ENCODE measurements around the gene TMEM165. TPM values are rescaled to one million over a fixed set of nuclear protein-coding genes. Genes with fewer than 3 reads are reported as not detected.
A peak's percentile ranks its signal among the peaks of the same experiment; 100 is the strongest.
"Not testable (repeated sequence)": the region's sequence is repeated elsewhere in the genome, so short reads cannot be mapped to it uniquely, and the experiment has no call there.

TMEM165 gene
- total RNA-seq, 5 donors from 2014 or later (not counting 1 experiment from before 2014, with no cell fraction given) = 48.5 to 65.0 (median 56.8) TPM

DNA sequence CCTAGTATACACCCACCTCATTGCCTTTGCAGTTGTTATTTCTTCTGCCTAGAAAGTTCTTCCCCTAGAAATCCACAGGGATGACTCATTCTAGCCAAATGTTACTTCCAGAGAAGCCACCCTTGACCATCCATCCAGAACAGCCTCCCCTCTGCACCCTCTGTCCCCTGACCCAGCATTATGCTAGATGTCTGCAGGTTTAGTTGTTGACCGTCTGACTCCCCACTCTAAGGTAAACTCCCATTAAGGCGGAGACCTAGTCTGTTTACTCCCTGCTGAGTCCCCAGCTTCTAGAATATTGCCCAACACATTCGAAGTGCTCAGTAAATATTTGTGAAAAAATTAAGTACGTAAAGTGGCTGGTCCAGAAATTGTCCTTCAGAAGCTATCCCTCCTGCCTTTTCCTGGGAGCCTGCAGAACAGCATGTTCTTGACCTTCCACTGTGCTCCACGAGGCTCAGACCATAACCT lies 38.7 kb upstream of the TMEM165 start:
- no peaks in the 10 kb centered on the region for H3K27me3 ChIP-seq (replicated peaks in 1 of 2; ENCODE audit: control insufficient read depth in 2 of 2, extremely low read depth in 1 of 2, insufficient read depth in 2 of 2, low read length in 1 of 2)
- CTCF ChIA-PET = interaction anchor here in 1 of 2 donors (1.2 kb wide), 1 partner anchor 11 kb away, joined by 4 read pairs; the partner anchor contains the start of gene SRD5A3
- no peak overlapping the region for H3K4me3 ChIP-seq (ENCODE audit: control insufficient read depth in 1 of 2, extremely low read depth in 1 of 2, low read length in 1 of 2)
- H3K9me3 ChIP-seq = no peaks in the 10 kb centered on the region
- Mint-ChIP-seq H3K36me3 (peaks cover 18% of the 10 kb centered on the region), H3K27ac (no peak overlapping the region), H3K4me1 (peaks cover 0 to 14% (median 6%) of the 10 kb centered on the region in 3 donors), H3K27me3 (no peaks in the 10 kb centered on the region), H3K4me3 (no peak overlapping the region), H3K9me3 (no peaks in the 10 kb centered on the region)
- H3K36me3 ChIP-seq (ENCODE audit: control insufficient read depth in 2 of 2, extremely low read depth in 1 of 2, insufficient read depth in 1 of 2, low read length in 1 of 2) = no peaks in the 10 kb centered on the region
- ATAC-seq (replicated peaks in 1 of 4) = no peak
- POLR2A ChIA-PET = no interaction called here
- H3K4me1 ChIP-seq (ENCODE audit: control insufficient read depth in 1 of 2, extremely low read depth in 1 of 2, insufficient read depth in 2 of 2, low read length in 2 of 2) = no peaks in the 10 kb centered on the region
- DNase-seq = no peak
- WGBS (ENCODE audit: insufficient coverage) = 87% methylated on average over 3 of the region's 5 CpGs
- no peak overlapping the region for H3K27ac ChIP-seq (ENCODE audit: low read length)

DNA sequence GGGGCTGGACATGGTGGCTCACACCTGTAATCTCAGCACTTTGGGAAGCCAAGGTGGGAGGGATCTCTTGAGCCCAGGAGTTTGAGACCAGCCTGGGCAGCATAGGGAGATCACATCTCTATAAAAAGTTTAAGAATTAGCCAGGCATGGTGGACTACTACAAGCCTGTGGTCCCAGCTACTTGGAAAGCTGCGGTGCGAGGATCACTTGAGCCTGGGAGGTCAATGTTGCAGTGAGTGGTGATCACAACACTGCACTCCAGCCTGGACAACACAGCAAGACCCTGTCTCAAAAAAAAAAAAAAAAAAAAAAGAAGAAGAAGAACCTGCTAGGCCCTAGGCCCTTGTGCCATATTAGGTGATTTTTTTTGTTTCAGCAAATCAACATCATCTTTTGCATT lies 37.5 kb upstream of the TMEM165 start:
- Histone ChIP-seq H3K36me3 (ENCODE audit: control insufficient read depth in 2 of 2, extremely low read depth in 1 of 2, insufficient read depth in 1 of 2, low read length in 1 of 2) (no peaks in the 10 kb centered on the region), H3K4me1 (ENCODE audit: control insufficient read depth in 1 of 2, extremely low read depth in 1 of 2, insufficient read depth in 2 of 2, low read length in 2 of 2) (no peaks in the 10 kb centered on the region), H3K27me3 (replicated peaks in 1 of 2; ENCODE audit: control insufficient read depth in 2 of 2, extremely low read depth in 1 of 2, insufficient read depth in 2 of 2, low read length in 1 of 2) (no peaks in the 10 kb centered on the region), H3K9me3 (no peaks in the 10 kb centered on the region), H3K4me3 (ENCODE audit: control insufficient read depth in 1 of 2, extremely low read depth in 1 of 2, low read length in 1 of 2) (no peak overlapping the region), H3K27ac (ENCODE audit: low read length) (no peak overlapping the region)
- DNase-seq (no peak), ATAC-seq (replicated peaks in 1 of 4) (no peak)
- CTCF ChIA-PET = interaction anchor here in 1 of 2 donors (0.5 kb wide), 2 partner anchors 43 to 1123 kb away, joined by 4 read pairs; no protein-coding TSS in a partner anchor
- Mint-ChIP-seq H3K4me1 (peaks cover 0 to 14% (median 0%) of the 10 kb centered on the region in 3 donors), H3K9me3 (no peaks in the 10 kb centered on the region), H3K27ac (no peak overlapping the region), H3K36me3 (peaks cover 11% of the 10 kb centered on the region), H3K27me3 (no peaks in the 10 kb centered on the region), H3K4me3 (no peak overlapping the region)
- no CpG with 5 or more reads among the region's 2 CpGs for WGBS (ENCODE audit: insufficient coverage)
- POLR2A ChIA-PET = no interaction called here

DNA sequence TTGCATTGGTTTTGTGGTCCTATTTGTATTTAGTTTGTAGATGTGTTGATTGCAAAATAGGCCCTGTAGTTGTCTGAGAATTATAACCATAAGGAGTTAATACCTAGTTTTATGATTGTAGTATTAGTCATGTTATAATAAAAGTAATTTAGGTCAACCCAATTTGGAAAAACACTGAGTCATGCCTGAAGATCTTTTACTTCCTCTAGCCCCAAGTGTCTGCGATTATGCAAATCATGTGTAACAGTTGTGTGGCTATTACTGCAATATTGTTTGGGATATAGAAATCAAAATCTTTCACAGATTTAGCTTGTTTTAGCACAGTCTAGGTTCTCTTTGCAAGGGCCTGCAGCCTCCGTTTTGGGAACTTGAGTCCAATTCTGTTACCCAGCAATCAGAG lies 37.1 kb upstream of the TMEM165 start:
- ChIA-PET POLR2A (interaction anchor here in 1 of 2 donors (0.6 kb wide), 1 partner anchor 544 kb away, joined by 3 read pairs; no protein-coding TSS in a partner anchor), CTCF (interaction anchor here in 1 of 2 donors (0.5 kb wide), 1 partner anchor 1123 kb away, joined by 4 read pairs; no protein-coding TSS in a partner anchor)
- no peak overlapping the region for H3K4me3 Mint-ChIP-seq
- no peaks in the 10 kb centered on the region for H3K4me1 ChIP-seq (ENCODE audit: control insufficient read depth in 1 of 2, extremely low read depth in 1 of 2, insufficient read depth in 2 of 2, low read length in 2 of 2)
- no peak overlapping the region for H3K27ac ChIP-seq (ENCODE audit: low read length)
- WGBS (ENCODE audit: insufficient coverage) = no CpG with 5 or more reads among the region's 2 CpGs
- no peaks in the 10 kb centered on the region for H3K27me3 Mint-ChIP-seq
- DNase-seq = no peak
- H3K27me3 ChIP-seq (replicated peaks in 1 of 2; ENCODE audit: control insufficient read depth in 2 of 2, extremely low read depth in 1 of 2, insufficient read depth in 2 of 2, low read length in 1 of 2) = no peaks in the 10 kb centered on the region
- H3K4me3 ChIP-seq (ENCODE audit: control insufficient read depth in 1 of 2, extremely low read depth in 1 of 2, low read length in 1 of 2) = no peak overlapping the region
- H3K9me3 ChIP-seq = no peaks in the 10 kb centered on the region
- H3K4me1 Mint-ChIP-seq = peaks cover 0 to 14% (median 0%) of the 10 kb centered on the region in 3 donors
- H3K36me3 ChIP-seq (ENCODE audit: control insufficient read depth in 2 of 2, extremely low read depth in 1 of 2, insufficient read depth in 1 of 2, low read length in 1 of 2) = peaks cover 0 to 2% of the 10 kb centered on the region in 2 donors
- H3K9me3 Mint-ChIP-seq = no peaks in the 10 kb centered on the region
- H3K36me3 Mint-ChIP-seq = peaks cover 8% of the 10 kb centered on the region
- no peak overlapping the region for H3K27ac Mint-ChIP-seq
- ATAC-seq (replicated peaks in 1 of 4) = peak in 2 of 4 experiments; percentile 37 to 38

DNA sequence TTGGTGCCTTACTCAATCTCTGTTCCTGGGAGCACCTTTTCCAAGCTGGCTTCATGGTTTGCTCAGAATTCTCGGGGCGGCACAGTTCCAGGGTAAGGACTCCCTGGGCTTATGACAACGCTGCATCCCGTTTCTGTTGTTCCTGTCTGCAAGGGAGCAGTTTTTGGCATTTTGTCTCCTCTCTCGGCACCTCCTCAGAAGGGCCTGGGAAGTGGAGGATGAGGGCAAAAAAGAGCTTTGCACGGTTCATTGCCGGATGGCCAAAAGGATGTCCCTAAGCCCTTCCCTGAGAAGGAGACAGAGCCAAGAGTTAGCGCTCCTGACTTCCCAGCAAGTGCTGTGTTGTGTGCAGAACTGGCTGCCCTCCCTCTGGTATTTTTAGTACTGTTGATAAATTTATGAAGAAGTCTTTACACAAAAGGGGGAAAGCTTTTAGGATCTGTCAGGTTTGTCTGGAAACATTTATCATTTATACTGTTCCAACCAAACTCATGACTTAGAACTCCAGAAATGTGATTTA lies 36.3 kb upstream of the TMEM165 start:
- ChIA-PET CTCF (no interaction called here), POLR2A (interaction anchor here in 1 of 2 donors (0.6 kb wide), 1 partner anchor 543 kb away, joined by 3 read pairs; no protein-coding TSS in a partner anchor)
- no peak overlapping the region for H3K27ac ChIP-seq (ENCODE audit: low read length)
- H3K27me3 ChIP-seq (replicated peaks in 1 of 2; ENCODE audit: control insufficient read depth in 2 of 2, extremely low read depth in 1 of 2, insufficient read depth in 2 of 2, low read length in 1 of 2) = no peaks in the 10 kb centered on the region
- H3K36me3 Mint-ChIP-seq = peaks cover 4% of the 10 kb centered on the region
- peak overlapping the region in 1 of 2 donors; percentile 11 for H3K27ac Mint-ChIP-seq
- peaks cover 0 to 14% (median 0%) of the 10 kb centered on the region in 3 donors for H3K4me1 Mint-ChIP-seq
- DNase-seq (no peak), ATAC-seq (replicated peaks in 1 of 4) (no peak)
- H3K9me3 Mint-ChIP-seq = no peaks in the 10 kb centered on the region
- 95% methylated on average over 8 of the region's 8 CpGs for WGBS (ENCODE audit: insufficient coverage)
- no peaks in the 10 kb centered on the region for H3K9me3 ChIP-seq
- no peak overlapping the region for H3K4me3 Mint-ChIP-seq
- no peaks in the 10 kb centered on the region for H3K4me1 ChIP-seq (ENCODE audit: control insufficient read depth in 1 of 2, extremely low read depth in 1 of 2, insufficient read depth in 2 of 2, low read length in 2 of 2)
- peaks cover 0 to 3% of the 10 kb centered on the region in 2 donors for H3K36me3 ChIP-seq (ENCODE audit: control insufficient read depth in 2 of 2, extremely low read depth in 1 of 2, insufficient read depth in 1 of 2, low read length in 1 of 2)
- H3K27me3 Mint-ChIP-seq = no peaks in the 10 kb centered on the region
- no peak overlapping the region for H3K4me3 ChIP-seq (ENCODE audit: control insufficient read depth in 1 of 2, extremely low read depth in 1 of 2, low read length in 1 of 2)

GRCh38 chr4:55362938-55363337 lies 32.8 kb upstream of the TMEM165 start:
- H3K9me3 ChIP-seq; H3K36me3 ChIP-seq (ENCODE audit: control insufficient read depth in 2 of 2, extremely low read depth in 1 of 2, insufficient read depth in 1 of 2, low read length in 1 of 2); H3K4me3 ChIP-seq (ENCODE audit: control insufficient read depth in 1 of 2, extremely low read depth in 1 of 2, low read length in 1 of 2); POLR2A ChIA-PET; H3K4me1 ChIP-seq (ENCODE audit: control insufficient read depth in 1 of 2, extremely low read depth in 1 of 2, insufficient read depth in 2 of 2, low read length in 2 of 2); H3K27ac Mint-ChIP-seq; H3K27ac ChIP-seq (ENCODE audit: low read length); H3K9me3 Mint-ChIP-seq; ATAC-seq (replicated peaks in 1 of 4); H3K4me3 Mint-ChIP-seq; H3K27me3 ChIP-seq (replicated peaks in 1 of 2; ENCODE audit: control insufficient read depth in 2 of 2, extremely low read depth in 1 of 2, insufficient read depth in 2 of 2, low read length in 1 of 2); H3K27me3 Mint-ChIP-seq; DNase-seq: not testable (repeated sequence)
- 93% methylated on average over 3 of the region's 9 CpGs for WGBS (ENCODE audit: insufficient coverage)
- peaks cover 15% of the 10 kb centered on the region for H3K36me3 Mint-ChIP-seq
- H3K4me1 Mint-ChIP-seq = peaks cover 0 to 12% (median 0%) of the 10 kb centered on the region in 3 donors
- CTCF ChIA-PET = interaction anchor here in 1 of 2 donors (0.7 kb wide), 1 partner anchor 203 kb away, joined by 5 read pairs; no protein-coding TSS in a partner anchor

- WGBS (ENCODE audit: insufficient coverage) = 95% methylated on average over 7 of the region's 9 CpGs
- no peak for DNase-seq
- ChIA-PET CTCF (interaction anchor here in 1 of 2 donors (0.7 kb wide), 1 partner anchor 151 kb away, joined by 3 read pairs; no protein-coding TSS in a partner anchor), POLR2A (no interaction called here)
- Mint-ChIP-seq H3K4me3 (no peak overlapping the region), H3K27me3 (no peaks in the 10 kb centered on the region), H3K27ac (no peak overlapping the region), H3K9me3 (no peaks in the 10 kb centered on the region), H3K36me3 (peaks cover 15% of the 10 kb centered on the region), H3K4me1 (peaks cover 0 to 6% (median 0%) of the 10 kb centered on the region in 3 donors)
- no peaks in the 10 kb centered on the region for H3K27me3 ChIP-seq (replicated peaks in 1 of 2; ENCODE audit: control insufficient read depth in 2 of 2, extremely low read depth in 1 of 2, insufficient read depth in 2 of 2, low read length in 1 of 2)
- no peaks in the 10 kb centered on the region for H3K4me1 ChIP-seq (ENCODE audit: control insufficient read depth in 1 of 2, extremely low read depth in 1 of 2, insufficient read depth in 2 of 2, low read length in 2 of 2)
- no peak overlapping the region for H3K27ac ChIP-seq (ENCODE audit: low read length)
- H3K9me3 ChIP-seq = no peaks in the 10 kb centered on the region
- no peak overlapping the region for H3K4me3 ChIP-seq (ENCODE audit: control insufficient read depth in 1 of 2, extremely low read depth in 1 of 2, low read length in 1 of 2)
- ATAC-seq (replicated peaks in 1 of 4) = no peak
- peaks cover 0 to 3% of the 10 kb centered on the region in 2 donors for H3K36me3 ChIP-seq (ENCODE audit: control insufficient read depth in 2 of 2, extremely low read depth in 1 of 2, insufficient read depth in 1 of 2, low read length in 1 of 2)
These were observed 31.9 kb upstream of the TMEM165 start for GRCh38 chr4:55363691-55364351.
